PC-9 (cell line): Measurements from ENCODE around the gene HS3ST4.

Experiments
- EZH2 ChIP-seq: fragments of 200-600 bp; sonication (generic); IDR thresholded peaks from 2 replicates; pipeline ENCODE4 v1.8.0; 2017; ENCODE audit warnings: antibody characterized with exemption, low read depth
- TF ChIP-seq, protein P1 (sequence below): fragments of 200-600 bp; sonication (generic); conservative IDR thresholded peaks from 2 replicates; pipeline ENCODE4 v1.6.1; 2017; ENCODE audit warnings: mixed run types, antibody characterized with exemption, mild to moderate bottlenecking, moderate library complexity

DNA sequence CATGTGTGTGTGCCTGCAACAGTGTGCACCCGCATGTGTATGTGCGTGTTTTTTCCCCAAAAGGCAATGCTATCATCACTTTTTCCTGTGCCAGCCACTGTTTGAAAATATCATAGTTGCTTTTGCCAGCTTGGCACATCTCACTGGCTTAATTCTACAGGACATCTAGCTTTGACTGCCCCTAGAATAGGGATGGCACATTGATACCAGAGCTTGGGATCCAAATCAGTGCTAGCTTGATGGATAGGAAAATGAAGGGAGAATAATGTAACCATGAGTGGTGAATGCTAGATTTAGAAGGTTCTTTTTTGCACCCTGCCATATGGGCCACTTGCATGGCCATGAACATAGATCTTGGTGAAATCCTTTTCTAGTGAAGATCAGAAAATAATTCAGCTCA, 72.7 kb downstream of the HS3ST4 start:
- TF ChIP-seq, protein P1, sequence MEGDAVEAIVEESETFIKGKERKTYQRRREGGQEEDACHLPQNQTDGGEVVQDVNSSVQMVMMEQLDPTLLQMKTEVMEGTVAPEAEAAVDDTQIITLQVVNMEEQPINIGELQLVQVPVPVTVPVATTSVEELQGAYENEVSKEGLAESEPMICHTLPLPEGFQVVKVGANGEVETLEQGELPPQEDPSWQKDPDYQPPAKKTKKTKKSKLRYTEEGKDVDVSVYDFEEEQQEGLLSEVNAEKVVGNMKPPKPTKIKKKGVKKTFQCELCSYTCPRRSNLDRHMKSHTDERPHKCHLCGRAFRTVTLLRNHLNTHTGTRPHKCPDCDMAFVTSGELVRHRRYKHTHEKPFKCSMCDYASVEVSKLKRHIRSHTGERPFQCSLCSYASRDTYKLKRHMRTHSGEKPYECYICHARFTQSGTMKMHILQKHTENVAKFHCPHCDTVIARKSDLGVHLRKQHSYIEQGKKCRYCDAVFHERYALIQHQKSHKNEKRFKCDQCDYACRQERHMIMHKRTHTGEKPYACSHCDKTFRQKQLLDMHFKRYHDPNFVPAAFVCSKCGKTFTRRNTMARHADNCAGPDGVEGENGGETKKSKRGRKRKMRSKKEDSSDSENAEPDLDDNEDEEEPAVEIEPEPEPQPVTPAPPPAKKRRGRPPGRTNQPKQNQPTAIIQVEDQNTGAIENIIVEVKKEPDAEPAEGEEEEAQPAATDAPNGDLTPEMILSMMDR: no peak
- TF ChIP-seq EZH2: no peak
